ENCODE data around the gene TRMT6.

GRCh38 chr20:5919626-5920544 lies 30.4 kb downstream of the TRMT6 start:
- TF ChIP-seq CTCF (IDR thresholded peaks at IDR 0.05) (no peak), POLR2A (IDR thresholded peaks at IDR 0.05) (no peak), POLR2AphosphoS5 (IDR thresholded peaks at IDR 0.05) (no peak)
